A673 (cell line): Measurements from ENCODE around the gene IQCE. TPM values are rescaled to one million over a fixed set of nuclear protein-coding genes. Genes with fewer than 3 reads are reported as not detected.

Experiments used
- BruUV-seq: library from RNA; stranded (reverse); fragments of 400-500 nt; replicated peaks from 2 replicates; lab custom pipeline; 2021; lab: Mats Ljungman, UMichigan
- CTCF ChIA-PET: fragments of 300-600 bp; sonication (Branson Sonifier 250); formaldehyde crosslinking; loops from one replicate; lab custom pipeline; 2022; ENCODE audit warnings: antibody characterized with exemption; lab: Charles Lee
- POLR2A ChIA-PET: fragments of 300-600 bp; sonication (Branson Sonifier 250); formaldehyde crosslinking; loops from one replicate; lab custom pipeline; 2022; ENCODE audit warnings: antibody characterized with exemption; ENCODE audit not compliant: low non-redundant PET; lab: Charles Lee
- DNase-seq: peaks from one replicate; pipeline ENCODE4 v3.0.0-alpha.2; 2015; ENCODE audit warnings: low spot score
- H3K27ac ChIP-seq: fragments of 200-600 bp; sonication (generic); 2 replicates; pipeline ENCODE4 v1.5.1; 2016; ENCODE audit warnings: mixed run types, low read depth, mild to moderate bottlenecking, mixed read lengths, antibody characterized with exemption, low read length; ENCODE audit not compliant: poor library complexity, severe bottlenecking
- H3K27me3 ChIP-seq: fragments of 200-600 bp; sonication (generic); replicated peaks from 2 replicates; pipeline ENCODE4 v1.6.1; 2017; ENCODE audit warnings: mixed run types, low read depth, mild to moderate bottlenecking, mixed read lengths, antibody characterized with exemption, low read length; ENCODE audit not compliant: insufficient read depth, poor library complexity
- H3K36me3 ChIP-seq: fragments of 200-600 bp; sonication (generic); 2 replicates; pipeline ENCODE4 v1.6.1; 2016; ENCODE audit warnings: mixed run types, mild to moderate bottlenecking, mixed read lengths, antibody characterized with exemption, low read length; ENCODE audit not compliant: insufficient read depth, poor library complexity, severe bottlenecking
- H3K4me1 ChIP-seq: fragments of 200-600 bp; sonication (generic); 2 replicates; pipeline ENCODE4 v1.6.1; 2017; ENCODE audit warnings: mixed run types, mild to moderate bottlenecking, mixed read lengths, antibody characterized with exemption, low read length; ENCODE audit not compliant: insufficient read depth, poor library complexity, severe bottlenecking
- H3K4me3 ChIP-seq: fragments of 200-600 bp; sonication (generic); 2 replicates; pipeline ENCODE4 v1.5.1; 2016; ENCODE audit warnings: low read depth, mixed run types, mild to moderate bottlenecking, mixed read lengths, low read length; ENCODE audit not compliant: poor library complexity, severe bottlenecking
- H3K9me3 ChIP-seq: fragments of 200-600 bp; sonication (generic); 2 replicates; pipeline ENCODE4 v1.6.1; 2016; ENCODE audit warnings: mixed run types, low read depth, mild to moderate bottlenecking, mixed read lengths, antibody characterized with exemption, low read length; ENCODE audit not compliant: poor library complexity, severe bottlenecking
- EZH2 ChIP-seq: fragments of 200-600 bp; sonication (generic); IDR thresholded peaks from 2 replicates; pipeline ENCODE4 v1.6.1; 2017; ENCODE audit warnings: borderline replicate concordance, low read depth, mild to moderate bottlenecking, mixed read lengths, antibody characterized with exemption, low read length; ENCODE audit not compliant: poor library complexity, severe bottlenecking
- intact Hi-C: fragments of 100-400 bp; cut with micrococcal nuclease; formaldehyde crosslinking; loops from one replicate; pipeline ENCODE4 v1.10.0; 2022; ENCODE audit not compliant: unreplicated experiment
- total RNA-seq: library from RNA; stranded (reverse); gene quantifications from 2 replicates; pipeline ENCODE4 v1.2.3, GENCODE V29; 2021
- TF ChIP-seq, protein P1 (sequence below): fragments of 300-800, 200-600 bp; sonication (generic); conservative IDR thresholded peaks from 2 replicates; pipeline ENCODE4 v1.5.1; 2017; ENCODE audit warnings: low read depth, mild to moderate bottlenecking, antibody characterized with exemption, low read length, moderate library complexity, mixed read lengths

The IQCE gene
- total RNA-seq, 1 experiment from 2014 or later: 35.4 TPM

DNA sequence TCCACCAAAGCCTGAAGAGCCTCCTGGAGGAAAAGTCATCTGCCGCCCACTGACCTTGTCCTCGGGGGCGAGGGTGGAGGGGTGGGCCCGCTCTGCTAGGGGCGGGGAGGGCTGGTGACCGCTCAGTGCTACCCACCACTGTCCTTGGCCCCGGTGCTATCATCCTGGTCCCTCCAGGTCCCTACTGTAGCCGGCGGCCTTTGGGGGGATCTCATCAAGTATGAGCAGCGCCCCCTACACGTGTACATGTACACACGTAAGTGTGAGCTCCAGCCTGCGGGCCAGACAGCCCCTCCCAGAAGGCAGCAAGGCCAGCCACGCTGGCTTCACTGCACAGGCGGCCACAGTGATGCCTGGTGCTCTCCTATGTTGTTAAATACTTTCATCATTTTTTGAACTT, 92.6 kb downstream of the IQCE start:
- CTCF ChIA-PET: no interaction called here
- no TSS peak for BruUV-seq
- no peak overlapping the region for H3K4me3 ChIP-seq
- peak; percentile 43 for DNase-seq
- POLR2A ChIA-PET: interaction anchor here (0.6 kb wide), 1 partner anchor 158 kb away, joined by 3 read pairs; no protein-coding TSS in a partner anchor
- peaks cover 45% of the 10 kb centered on the region for H3K36me3 ChIP-seq
- intact Hi-C loops: no loop called here
- H3K9me3 ChIP-seq: no peaks in the 10 kb centered on the region
- no peak for TF ChIP-seq EZH2
- TF ChIP-seq, protein P1, sequence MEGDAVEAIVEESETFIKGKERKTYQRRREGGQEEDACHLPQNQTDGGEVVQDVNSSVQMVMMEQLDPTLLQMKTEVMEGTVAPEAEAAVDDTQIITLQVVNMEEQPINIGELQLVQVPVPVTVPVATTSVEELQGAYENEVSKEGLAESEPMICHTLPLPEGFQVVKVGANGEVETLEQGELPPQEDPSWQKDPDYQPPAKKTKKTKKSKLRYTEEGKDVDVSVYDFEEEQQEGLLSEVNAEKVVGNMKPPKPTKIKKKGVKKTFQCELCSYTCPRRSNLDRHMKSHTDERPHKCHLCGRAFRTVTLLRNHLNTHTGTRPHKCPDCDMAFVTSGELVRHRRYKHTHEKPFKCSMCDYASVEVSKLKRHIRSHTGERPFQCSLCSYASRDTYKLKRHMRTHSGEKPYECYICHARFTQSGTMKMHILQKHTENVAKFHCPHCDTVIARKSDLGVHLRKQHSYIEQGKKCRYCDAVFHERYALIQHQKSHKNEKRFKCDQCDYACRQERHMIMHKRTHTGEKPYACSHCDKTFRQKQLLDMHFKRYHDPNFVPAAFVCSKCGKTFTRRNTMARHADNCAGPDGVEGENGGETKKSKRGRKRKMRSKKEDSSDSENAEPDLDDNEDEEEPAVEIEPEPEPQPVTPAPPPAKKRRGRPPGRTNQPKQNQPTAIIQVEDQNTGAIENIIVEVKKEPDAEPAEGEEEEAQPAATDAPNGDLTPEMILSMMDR: peak; percentile 41
- H3K27me3 ChIP-seq: no peaks in the 10 kb centered on the region
- H3K4me1 ChIP-seq: no peaks in the 10 kb centered on the region
- H3K27ac ChIP-seq: no peak overlapping the region

DNA sequence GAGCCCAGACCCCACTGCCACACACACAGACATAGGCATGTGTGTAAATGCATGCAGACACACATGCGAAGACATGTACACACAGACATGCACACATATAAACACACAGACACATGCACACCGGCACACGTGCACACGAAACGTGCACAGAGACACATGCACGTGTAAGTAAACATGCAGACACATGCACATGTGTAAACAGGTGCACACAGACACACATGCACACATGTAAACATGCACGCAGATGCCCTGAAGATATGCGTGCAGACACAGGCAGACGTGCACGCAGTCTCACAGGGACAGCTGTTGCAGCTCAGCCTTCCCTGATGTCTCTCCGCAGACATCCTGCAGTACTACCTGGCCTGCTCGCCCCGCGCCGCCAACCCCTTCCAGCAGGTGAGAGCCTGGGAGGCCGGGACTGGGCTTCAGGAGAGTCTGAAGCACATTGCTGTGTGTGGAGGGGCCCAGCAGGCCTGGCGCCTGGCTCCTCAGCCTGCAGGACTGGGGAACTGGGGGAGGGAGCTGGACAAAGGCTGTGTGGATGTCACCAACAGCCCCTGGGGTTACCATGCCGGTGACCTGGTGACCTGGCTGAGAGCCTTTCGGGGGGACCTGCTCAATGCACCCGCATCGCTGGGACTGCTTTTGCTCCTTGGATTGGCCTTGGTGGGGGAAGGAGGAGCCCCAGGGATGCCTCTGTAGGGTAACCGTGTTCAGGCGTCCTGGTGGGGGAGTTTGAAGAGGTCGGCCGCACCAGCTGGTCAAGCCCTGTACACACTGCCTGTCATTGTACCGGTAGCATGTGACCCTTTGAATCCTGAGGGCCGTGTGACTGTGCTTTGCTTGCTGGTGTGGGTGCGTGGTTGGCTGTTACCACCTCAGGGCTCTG, 93.3 kb downstream of the IQCE start:
- Histone ChIP-seq H3K9me3 (no peaks in the 10 kb centered on the region), H3K27me3 (no peaks in the 10 kb centered on the region), H3K36me3 (peaks cover 40% of the 10 kb centered on the region), H3K4me3 (no peak overlapping the region), H3K4me1 (no peaks in the 10 kb centered on the region), H3K27ac (no peak overlapping the region)
- POLR2A ChIA-PET: interaction anchor here (0.6 kb wide), 1 partner anchor 159 kb away, joined by 3 read pairs; no protein-coding TSS in a partner anchor
- TF ChIP-seq, protein P1: no peak
- no peak for TF ChIP-seq EZH2
- no TSS peak for BruUV-seq
- CTCF ChIA-PET: interaction anchor here (0.6 kb wide), 1 partner anchor 207 kb away, joined by 3 read pairs; no protein-coding TSS in a partner anchor
- intact Hi-C loops: no loop called here
- no peak for DNase-seq

DNA sequence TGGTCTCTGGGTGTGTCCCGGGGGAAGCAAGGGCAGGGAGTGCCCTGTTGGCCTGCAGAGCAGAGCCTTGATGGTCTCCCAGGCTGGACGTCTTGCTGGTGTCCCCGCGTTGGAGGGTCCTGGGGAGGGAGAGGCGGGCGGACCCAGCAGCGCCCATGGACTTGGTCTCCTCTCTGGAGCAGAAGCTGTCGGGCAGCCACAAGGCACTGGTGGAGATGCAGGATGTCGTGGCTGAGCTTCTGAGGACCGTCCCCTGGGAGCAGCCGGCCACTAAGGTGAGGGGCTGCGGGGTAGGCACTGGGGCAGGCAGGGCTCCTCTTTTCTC, 93.9 kb downstream of the IQCE start:
- H3K4me3 ChIP-seq: no peak overlapping the region
- no peaks in the 10 kb centered on the region for H3K27me3 ChIP-seq
- peaks cover 37% of the 10 kb centered on the region for H3K36me3 ChIP-seq
- no peaks in the 10 kb centered on the region for H3K9me3 ChIP-seq
- ChIA-PET CTCF (interaction anchor here (0.6 kb wide), 1 partner anchor 207 kb away, joined by 3 read pairs; no protein-coding TSS in a partner anchor), POLR2A (no interaction called here)
- no peak overlapping the region for H3K27ac ChIP-seq
- intact Hi-C loops: no loop called here
- DNase-seq: no peak
- TF ChIP-seq, protein P1: no peak
- no peak for TF ChIP-seq EZH2
- BruUV-seq: no TSS peak
- no peaks in the 10 kb centered on the region for H3K4me1 ChIP-seq
